ENCODE data around the gene RASSF7.

Gene RASSF7

GRCh38 chr11:607020-607780 is 46.4 kb downstream of the RASSF7 start:
- Histone ChIP-seq H3K27me3 (no peaks in the 10 kb centered on the region), H3K4me1 (ENCODE audit: control insufficient read depth in 1 of 2, insufficient read depth in 1 of 2, low read depth in 1 of 2, low read length in 1 of 2) (no peaks in the 10 kb centered on the region), H3K4me3 (ENCODE audit: low read depth in 1 of 2, low read length in 1 of 2) (no peak overlapping the region), H3K9me3 (no peaks in the 10 kb centered on the region), H3K36me3 (peaks cover 98% of the 10 kb centered on the region), H3K27ac (no peak overlapping the region)
- TF ChIP-seq CTCF (IDR thresholded peaks at IDR 0.05) = no peak

GRCh38 chr11:607971-608659 is 47.3 kb downstream of the RASSF7 start:
- no peaks in the 10 kb centered on the region for H3K27me3 ChIP-seq
- H3K4me1 ChIP-seq (ENCODE audit: control insufficient read depth in 1 of 2, insufficient read depth in 1 of 2, low read depth in 1 of 2, low read length in 1 of 2) = no peaks in the 10 kb centered on the region
- H3K9me3 ChIP-seq = no peaks in the 10 kb centered on the region
- H3K36me3 ChIP-seq = peaks cover 98% of the 10 kb centered on the region
- no peak overlapping the region for H3K27ac ChIP-seq
- no peak overlapping the region for H3K4me3 ChIP-seq (ENCODE audit: low read depth in 1 of 2, low read length in 1 of 2)
- TF ChIP-seq CTCF (IDR thresholded peaks at IDR 0.05) = no peak

- Histone ChIP-seq H3K9me3 (no peaks in the 10 kb centered on the region), H3K4me3 (ENCODE audit: low read depth in 1 of 2, low read length in 1 of 2) (no peak overlapping the region), H3K36me3 (peaks cover 100% of the 10 kb centered on the region), H3K4me1 (ENCODE audit: control insufficient read depth in 1 of 2, insufficient read depth in 1 of 2, low read depth in 1 of 2, low read length in 1 of 2) (peaks cover 2% of the 10 kb centered on the region in 2 experiments), H3K27me3 (no peaks in the 10 kb centered on the region), H3K27ac (no peak overlapping the region)
- no peak for TF ChIP-seq CTCF (IDR thresholded peaks at IDR 0.05)
These were observed 48.1 kb downstream of the RASSF7 start for GRCh38 chr11:608791-609251.

GRCh38 chr11:609341-609811 is 48.6 kb downstream of the RASSF7 start:
- H3K27me3 ChIP-seq = no peaks in the 10 kb centered on the region
- no peak overlapping the region for H3K4me3 ChIP-seq (ENCODE audit: low read depth in 1 of 2, low read length in 1 of 2)
- H3K9me3 ChIP-seq = no peaks in the 10 kb centered on the region
- TF ChIP-seq CTCF (IDR thresholded peaks at IDR 0.05) = no peak
- peaks cover 100% of the 10 kb centered on the region for H3K36me3 ChIP-seq
- peaks cover 7 to 8% of the 10 kb centered on the region in 2 experiments for H3K4me1 ChIP-seq (ENCODE audit: control insufficient read depth in 1 of 2, insufficient read depth in 1 of 2, low read depth in 1 of 2, low read length in 1 of 2)
- no peak overlapping the region for H3K27ac ChIP-seq

GRCh38 chr11:610146-610801 is 49.5 kb downstream of the RASSF7 start:
- H3K27ac ChIP-seq = no peak overlapping the region
- no peaks in the 10 kb centered on the region for H3K27me3 ChIP-seq
- H3K4me3 ChIP-seq (ENCODE audit: low read depth in 1 of 2, low read length in 1 of 2) = no peak overlapping the region
- no peak for TF ChIP-seq CTCF (IDR thresholded peaks at IDR 0.05)
- peaks cover 100% of the 10 kb centered on the region for H3K36me3 ChIP-seq
- H3K4me1 ChIP-seq (ENCODE audit: control insufficient read depth in 1 of 2, insufficient read depth in 1 of 2, low read depth in 1 of 2, low read length in 1 of 2) = peaks cover 16 to 17% of the 10 kb centered on the region in 2 experiments
- H3K9me3 ChIP-seq = no peaks in the 10 kb centered on the region
